ENCODE data around the gene SPC25.

The SPC25 gene

GRCh38 chr2:168843253-168843652 lies 47.0 kb downstream of the SPC25 start:
- no peak for DNase-seq (ENCODE audit: low spot score)

DNA sequence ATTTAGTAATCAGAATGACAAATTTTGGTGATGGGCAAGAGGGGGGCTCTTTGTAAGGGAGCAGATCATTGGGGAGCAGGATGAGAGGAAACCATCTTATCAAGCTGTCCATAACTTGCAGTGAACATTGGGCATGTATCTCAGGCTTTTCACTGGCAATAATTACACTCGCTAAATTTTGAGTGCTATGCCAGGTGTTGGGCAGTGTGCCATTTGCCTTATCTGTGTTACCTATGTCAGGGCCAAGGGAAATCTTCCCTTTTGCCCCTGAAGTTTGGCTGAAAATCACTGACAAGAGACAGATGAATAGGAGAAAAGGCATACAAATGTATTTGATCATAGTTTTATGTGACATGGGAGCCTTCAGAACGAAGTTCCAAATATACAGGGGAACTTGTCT lies 48.8 kb downstream of the SPC25 start:
- DNase-seq (ENCODE audit: low spot score) = no peak

GRCh38 chr2:168835969-168836368 lies 54.3 kb downstream of the SPC25 start:
- DNase-seq (ENCODE audit: low spot score) = no peak

DNA sequence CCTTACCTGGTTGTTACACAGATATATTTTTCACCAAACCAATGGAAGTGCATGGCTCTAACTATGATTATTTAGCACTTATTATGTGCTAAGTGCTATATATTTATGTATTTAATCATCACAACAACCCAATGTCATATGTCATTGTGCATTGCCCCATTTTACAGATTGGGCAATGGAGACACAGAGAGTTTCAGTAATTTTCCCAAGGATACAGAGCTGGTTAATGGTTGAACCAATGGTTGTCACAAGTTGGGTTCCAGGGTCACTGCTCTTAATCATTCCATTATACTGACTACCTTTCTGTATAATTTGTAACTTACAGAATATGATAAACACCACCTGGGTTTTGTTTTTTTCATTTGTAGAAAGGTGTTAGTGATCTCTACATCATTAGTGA lies 58.6 kb downstream of the SPC25 start:
- no peak for DNase-seq (ENCODE audit: low spot score)

- no peak for DNase-seq (ENCODE audit: low spot score)
These were observed 59.3 kb downstream of the SPC25 start for GRCh38 chr2:168830958-168831357.

DNA sequence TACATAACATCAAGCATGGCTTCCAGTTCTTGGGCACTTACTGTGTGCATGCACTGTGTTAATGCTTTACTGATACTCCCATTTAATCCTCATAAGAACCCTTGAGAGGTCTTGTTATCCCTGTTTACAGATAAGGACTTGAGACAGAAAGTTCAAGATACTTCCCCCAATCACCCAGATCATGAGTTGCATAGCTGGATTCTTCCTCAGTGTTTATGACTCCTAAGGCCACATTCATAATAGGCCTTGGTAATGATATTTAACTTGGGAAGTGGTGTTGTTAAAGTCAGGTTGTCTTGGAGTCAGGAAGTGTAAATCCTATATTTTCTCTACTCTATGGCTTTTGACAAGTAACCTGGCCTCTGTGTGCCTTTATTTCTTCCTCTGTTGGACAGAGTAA lies 65.1 kb downstream of the SPC25 start:
- DNase-seq (ENCODE audit: low spot score) = no peak

DNA sequence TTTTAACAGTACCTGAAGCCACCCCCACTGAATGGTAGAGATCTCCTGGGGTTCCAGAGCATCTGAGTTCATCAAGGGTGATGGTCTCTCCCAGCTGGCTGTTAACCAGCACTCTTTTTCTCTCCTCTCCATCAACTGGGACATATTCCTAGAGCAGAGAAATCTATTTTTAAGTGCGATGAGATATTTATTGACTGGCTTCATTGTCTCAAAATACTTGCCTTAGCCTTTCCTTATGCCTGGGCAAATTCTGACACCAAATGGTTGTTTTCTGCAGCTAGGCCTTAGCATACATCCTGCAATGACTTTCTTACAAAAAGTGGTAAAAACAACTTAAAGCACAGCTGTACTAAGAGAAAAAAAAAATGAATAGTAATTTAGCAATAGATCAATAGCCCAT lies 68.2 kb downstream of the SPC25 start:
- no peak for DNase-seq (ENCODE audit: low spot score)

DNA sequence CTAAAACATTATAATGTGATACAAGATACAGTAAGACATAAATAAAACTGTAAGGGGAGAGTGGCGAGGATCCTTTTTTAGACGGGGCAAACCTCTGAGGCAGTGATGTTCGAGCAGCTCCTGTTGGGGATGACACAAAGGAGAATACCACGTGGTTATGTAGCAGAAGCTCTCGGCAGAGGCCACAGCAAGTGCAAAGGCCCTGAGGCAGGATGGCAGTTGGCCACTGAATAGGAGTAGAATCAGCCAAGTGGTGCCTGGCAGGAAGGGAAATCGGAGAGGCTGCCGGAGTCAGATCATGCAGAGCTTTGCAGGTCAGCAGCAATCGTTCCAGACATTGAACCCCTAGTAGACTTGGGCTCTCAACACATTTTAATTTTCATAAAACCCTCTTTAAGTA lies 68.7 kb downstream of the SPC25 start:
- DNase-seq (ENCODE audit: low spot score) = no peak

Data from AG08395 (cell line).